BLaER1 treated with 17β-estradiol and CSF1 and Interleukin-3, amounts not matched to agents 10 nM and 100 nM (cell line): ENCODE measurements around the gene G6PD.
A peak's percentile ranks its signal among the peaks of the same experiment; 100 is the strongest.

ENCODE experiments used
- H3K27ac ChIP-seq, 11 experiments: shearing (Covaris generic); formaldehyde crosslinking; 2 replicates each; pipeline ENCODE4 v1.8.1; 2022
- H3K27me3 ChIP-seq, 11 experiments: shearing (Covaris generic); formaldehyde crosslinking; 2 replicates each; pipeline ENCODE4 v1.8.1; 2022
- H3K36me3 ChIP-seq, 11 experiments: shearing (Covaris generic); formaldehyde crosslinking; 2 replicates each; pipeline ENCODE4 v1.8.1; 2022
- H3K4me1 ChIP-seq, 10 experiments: shearing (Covaris generic); formaldehyde crosslinking; 2 replicates each; pipeline ENCODE4 v1.8.1; 2022
- H3K4me2 ChIP-seq, 11 experiments: shearing (Covaris generic); formaldehyde crosslinking; 2 replicates each; pipeline ENCODE4 v1.8.1; 2022
- H3K4me3 ChIP-seq, 10 experiments: shearing (Covaris generic); formaldehyde crosslinking; 2 replicates each; pipeline ENCODE4 v1.8.1; 2022
- H3K9ac ChIP-seq, 11 experiments: shearing (Covaris generic); formaldehyde crosslinking; 2 replicates each; pipeline ENCODE4 v1.8.1; 2022
- H3K9me3 ChIP-seq, 11 experiments: shearing (Covaris generic); formaldehyde crosslinking; replicated peaks in 1 of 11; 2 replicates each; pipeline ENCODE4 v1.8.1; 2022
- H4K20me1 ChIP-seq, 11 experiments: shearing (Covaris generic); formaldehyde crosslinking; 2 replicates each; pipeline ENCODE4 v1.8.1; 2022
- Cebpa-rat ChIP-seq, 11 experiments: shearing (Covaris generic); IDR thresholded peaks; 2 replicates each; pipeline ENCODE4 v1.8.1; 2022

G6PD gene

DNA sequence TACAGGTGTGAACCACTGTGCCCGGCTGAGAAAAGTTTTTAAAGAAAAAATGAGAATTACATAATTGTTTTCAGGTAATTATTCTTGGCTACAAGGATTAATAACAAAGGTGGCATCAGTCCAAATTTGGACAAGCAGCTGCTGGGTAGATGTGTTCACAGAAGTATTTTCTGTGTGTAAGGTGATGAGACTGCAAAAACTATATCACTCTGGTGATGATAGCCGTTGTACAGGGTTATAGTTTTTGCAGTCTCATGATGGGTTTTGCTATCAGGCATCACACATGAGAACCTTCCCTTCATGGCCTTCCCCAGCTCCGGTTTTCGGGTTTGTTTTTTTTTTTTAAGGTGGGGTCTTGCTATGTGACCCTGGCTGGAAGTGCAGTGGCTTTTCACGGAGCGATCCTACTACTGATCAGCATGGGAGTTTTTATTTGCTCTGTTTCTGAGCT is 51.1 kb downstream of the G6PD start:
- Histone ChIP-seq H3K4me2 (no peak overlapping the region), H3K27ac (no peak overlapping the region)

DNA sequence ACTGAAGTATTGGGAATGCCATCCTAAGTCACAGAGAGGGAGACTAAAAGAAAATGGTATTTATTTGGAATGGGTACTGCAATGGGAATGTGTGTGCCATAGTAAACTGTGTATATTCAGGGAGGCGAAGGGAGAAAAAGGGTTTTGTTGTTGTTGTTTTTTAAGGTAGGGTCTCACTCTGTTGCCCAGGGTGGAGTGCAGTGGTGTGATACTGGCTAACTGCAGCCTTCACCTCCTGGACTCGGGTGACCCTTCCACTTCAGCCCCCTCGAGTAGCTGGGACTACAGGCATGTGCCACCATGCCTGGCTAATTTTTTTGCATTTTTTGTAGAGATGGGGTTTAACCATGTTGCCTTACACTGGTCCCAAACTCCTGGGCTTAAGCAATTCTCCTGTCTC is 51.9 kb downstream of the G6PD start:
- H3K4me2 ChIP-seq, result no peak overlapping the region
- H3K9me3 ChIP-seq, result peaks cover 0 to 19% (median 6%) of the 10 kb centered on the region in 11 experiments; a peak in 6 of 22 replicates
- H3K27me3 ChIP-seq, result peaks cover 44 to 81% (median 65%) of the 10 kb centered on the region in 11 experiments
- no peak overlapping the region for H3K27ac ChIP-seq
- peaks cover 0 to 11% (median 8%) of the 10 kb centered on the region in 10 experiments; a peak in 16 of 20 replicates for H3K4me1 ChIP-seq
- 0 out of 22 replicates have a peak, but pooled peaks cover 0 to 5% (median 0%) of the 10 kb centered on the region in 11 experiments for H4K20me1 ChIP-seq
- no peak overlapping the region for H3K9ac ChIP-seq
- no peak for TF ChIP-seq Cebpa-rat (IDR thresholded peaks at IDR 0.05)
- H3K36me3 ChIP-seq, result no peaks in the 10 kb centered on the region
- no peak overlapping the region for H3K4me3 ChIP-seq

More for the DNA sequence above, 51.1 kb downstream of the G6PD start:
- Histone ChIP-seq H3K27me3 (peaks cover 49 to 88% (median 73%) of the 10 kb centered on the region in 11 experiments), H4K20me1 (0 out of 22 replicates have a peak, but pooled peaks cover 0 to 5% (median 0%) of the 10 kb centered on the region in 11 experiments), H3K9me3 (peaks cover 0 to 11% (median 0%) of the 10 kb centered on the region in 11 experiments; a peak in 1 of 22 replicates), H3K36me3 (no peaks in the 10 kb centered on the region), H3K4me3 (no peak overlapping the region), H3K4me1 (peaks cover 0 to 9% (median 6%) of the 10 kb centered on the region in 10 experiments; a peak in 11 of 20 replicates), H3K9ac (no peak overlapping the region)
- no peak for TF ChIP-seq Cebpa-rat (IDR thresholded peaks at IDR 0.05)

DNA sequence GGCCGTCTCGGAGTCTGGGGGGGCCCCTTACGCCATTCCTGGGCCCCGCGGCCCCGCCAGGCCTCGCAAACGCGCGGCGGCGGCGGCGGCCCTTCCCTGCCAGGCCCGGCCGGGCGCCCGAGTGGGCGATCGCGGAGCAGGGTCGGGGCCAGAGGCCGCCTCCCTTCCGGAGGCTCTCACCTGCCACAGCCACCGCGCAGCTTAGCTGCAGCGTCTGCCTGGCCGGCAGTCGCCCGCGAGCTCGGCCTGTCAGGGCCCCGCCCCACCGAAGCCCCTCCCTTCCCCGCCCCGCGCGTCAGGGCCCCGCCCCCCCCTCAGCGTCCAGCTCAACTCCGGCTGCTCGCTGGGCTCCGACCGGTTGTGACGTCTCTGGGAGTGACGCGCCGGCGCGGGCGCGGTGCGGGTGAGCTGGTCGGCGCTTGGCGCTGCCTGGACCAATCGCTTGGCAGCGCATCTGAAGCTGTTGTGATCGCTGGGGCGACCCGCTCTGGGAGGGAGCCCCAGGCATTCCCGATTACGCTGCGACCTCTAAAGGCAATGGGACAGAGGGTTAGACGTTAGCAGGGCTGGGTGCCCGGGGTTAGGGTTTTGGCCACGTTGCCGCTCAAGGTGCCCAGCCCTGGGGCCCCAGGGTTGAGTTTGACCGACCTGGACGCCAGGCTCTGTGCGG is 56.1 kb downstream of the G6PD start, which contains the start of gene SLC10A3:
Gene SLC10A3 (minus strand): TSS at position 216 of the 670 bp plus-strand sequence. CDS start 1,689 bp downstream, outside the sequence.
- peaks cover 0 to 21% (median under 1%) of the 10 kb centered on the region in 11 experiments; a peak in 5 of 22 replicates for H4K20me1 ChIP-seq
- peak within 1 kb of the TSS; percentile 70 to 81 (median 74) for H3K4me3 ChIP-seq
- no peak for TF ChIP-seq Cebpa-rat (IDR thresholded peaks at IDR 0.05)
- peaks cover 20 to 39% (median 31%) of the 10 kb centered on the region in 10 experiments; a peak in 19 of 20 replicates for H3K4me1 ChIP-seq
- peaks cover 18 to 44% (median 29%) of the 10 kb centered on the region in 11 experiments for H3K27me3 ChIP-seq
- H3K36me3 ChIP-seq, result peaks cover 0 to 11% (median 0%) of the 10 kb centered on the region in 11 experiments; a peak in 4 of 22 replicates
- peak within 1 kb of the TSS; percentile 74 to 85 (median 77) for H3K27ac ChIP-seq
- H3K9ac ChIP-seq, result peak within 1 kb of the TSS; percentile 76 to 88 (median 84)
- H3K4me2 ChIP-seq, result peak within 1 kb of the TSS; percentile 77 to 89 (median 84)
- H3K9me3 ChIP-seq, result peaks cover 0 to 56% (median 31%) of the 10 kb centered on the region in 11 experiments; a peak in 15 of 22 replicates

DNA sequence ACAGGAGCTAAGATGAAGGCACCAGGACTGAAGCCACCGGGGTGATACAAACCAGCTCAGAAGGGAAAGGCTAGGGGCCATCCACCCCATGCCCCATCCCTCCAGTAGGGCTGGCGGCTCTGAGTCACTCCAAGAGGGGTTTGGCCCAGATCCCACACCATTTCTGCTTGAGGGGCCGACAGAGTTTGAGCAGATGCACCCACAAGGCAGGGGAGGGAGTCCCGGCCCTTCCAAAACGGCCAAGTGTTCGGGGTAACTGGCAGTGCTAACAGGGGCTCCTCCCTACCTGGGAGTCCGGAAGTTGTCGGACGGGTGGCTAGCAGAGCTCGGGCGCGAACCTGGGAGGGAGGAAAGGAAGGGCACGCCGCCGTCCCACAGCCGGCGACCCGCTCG is 56.6 kb downstream of the G6PD start:
- Histone ChIP-seq H4K20me1 (peaks cover 0 to 21% (median 6%) of the 10 kb centered on the region in 11 experiments; a peak in 8 of 22 replicates), H3K27me3 (peaks cover 13 to 41% (median 29%) of the 10 kb centered on the region in 11 experiments), H3K4me3 (peak overlapping the region; percentile 70 to 81 (median 74)), H3K4me2 (peak overlapping the region; percentile 77 to 89 (median 84)), H3K9me3 (peaks cover 0 to 58% (median 31%) of the 10 kb centered on the region in 11 experiments; a peak in 15 of 22 replicates), H3K9ac (peak overlapping the region; percentile 76 to 88 (median 84)), H3K4me1 (peaks cover 25 to 44% (median 36%) of the 10 kb centered on the region in 10 experiments), H3K27ac (peak overlapping the region; percentile 74 to 85 (median 77)), H3K36me3 (peaks cover 0 to 15% (median 5%) of the 10 kb centered on the region in 11 experiments; a peak in 12 of 22 replicates)
- no peak for TF ChIP-seq Cebpa-rat (IDR thresholded peaks at IDR 0.05)

DNA sequence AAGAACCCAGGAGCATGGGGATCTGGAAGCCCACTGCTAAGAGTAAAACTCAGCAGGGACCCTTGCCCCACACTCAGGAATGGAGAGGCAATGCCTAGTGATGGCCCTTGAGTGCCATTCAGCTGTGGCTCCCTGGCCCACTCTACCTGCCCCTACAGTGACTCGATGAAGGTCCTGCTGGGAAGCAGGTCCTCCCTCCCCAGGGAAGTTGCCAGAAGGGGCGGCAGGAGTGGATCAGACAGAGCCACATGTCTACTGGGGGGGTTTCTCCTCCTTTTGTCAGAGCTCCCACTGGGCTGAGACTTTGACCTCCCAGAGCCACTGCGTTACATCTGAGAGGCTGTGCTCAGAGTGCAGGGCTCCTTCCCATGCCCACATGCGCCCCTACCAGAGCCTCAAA is 57.5 kb downstream of the G6PD start:
- no peak for TF ChIP-seq Cebpa-rat (IDR thresholded peaks at IDR 0.05)
- H3K9me3 ChIP-seq, result peaks cover 0 to 58% (median 31%) of the 10 kb centered on the region in 11 experiments; a peak in 15 of 22 replicates
- H3K4me3 ChIP-seq, result peak overlapping the region in 8 of 10 experiments; percentile 70 to 81 (median 74); a peak in 13 of 20 replicates
- H3K27me3 ChIP-seq, result peaks cover 13 to 40% (median 26%) of the 10 kb centered on the region in 11 experiments; a peak in 20 of 22 replicates
- peak overlapping the region; percentile 77 to 89 (median 84) for H3K4me2 ChIP-seq
- peaks cover 0 to 24% (median 11%) of the 10 kb centered on the region in 11 experiments; a peak in 14 of 22 replicates for H3K36me3 ChIP-seq
- peaks cover 0 to 27% (median 9%) of the 10 kb centered on the region in 11 experiments; a peak in 9 of 22 replicates for H4K20me1 ChIP-seq
- H3K4me1 ChIP-seq, result peaks cover 33 to 52% (median 45%) of the 10 kb centered on the region in 10 experiments
- H3K27ac ChIP-seq, result no peak overlapping the region; a peak in 1 of 22 replicates
- H3K9ac ChIP-seq, result peak overlapping the region in 10 of 11 experiments; percentile 79 to 88 (median 84); a peak in 17 of 22 replicates

DNA sequence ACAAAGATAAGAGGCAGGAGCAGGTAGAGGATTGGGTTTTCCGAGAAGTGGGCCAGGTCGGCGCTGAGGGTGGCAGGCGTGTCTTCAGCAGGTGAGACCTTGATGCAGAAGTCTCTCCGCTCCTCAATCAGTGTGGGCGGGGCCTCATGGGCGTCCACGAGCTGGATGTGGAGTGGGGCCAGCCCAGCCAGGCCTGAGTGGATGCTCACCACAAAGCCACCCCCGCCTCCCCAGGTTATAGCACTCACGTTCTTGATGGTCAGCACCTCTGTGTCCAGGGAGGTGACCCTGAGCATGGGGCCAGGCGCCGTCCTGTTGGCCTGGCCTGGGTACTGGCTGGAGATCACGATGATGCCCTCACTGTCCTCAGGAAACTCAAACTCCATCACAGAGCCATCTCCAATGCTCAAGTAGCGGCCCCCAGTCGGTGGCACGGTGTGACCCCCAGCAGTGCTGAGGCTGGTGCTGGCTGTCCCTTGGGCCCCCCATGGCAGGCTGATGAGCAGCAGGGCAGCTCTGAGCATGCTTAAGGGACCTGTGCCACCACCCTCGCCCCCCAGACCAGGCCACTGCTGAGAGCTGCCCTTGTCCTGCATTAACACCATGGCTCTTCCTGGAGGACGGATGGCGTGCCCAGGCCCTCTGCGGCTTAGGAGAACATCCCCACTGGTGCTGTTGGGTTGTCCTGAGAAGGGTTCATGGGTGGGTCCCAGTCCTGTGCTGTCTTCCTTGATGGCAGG is 58.1 kb downstream of the G6PD start:
- Histone ChIP-seq H3K9me3 (peaks cover 0 to 58% (median 31%) of the 10 kb centered on the region in 11 experiments; a peak in 15 of 22 replicates), H3K27ac (no peak overlapping the region), H3K4me2 (peak overlapping the region in 10 of 11 experiments; percentile 77 to 89 (median 82); a peak in 17 of 22 replicates)

DNA sequence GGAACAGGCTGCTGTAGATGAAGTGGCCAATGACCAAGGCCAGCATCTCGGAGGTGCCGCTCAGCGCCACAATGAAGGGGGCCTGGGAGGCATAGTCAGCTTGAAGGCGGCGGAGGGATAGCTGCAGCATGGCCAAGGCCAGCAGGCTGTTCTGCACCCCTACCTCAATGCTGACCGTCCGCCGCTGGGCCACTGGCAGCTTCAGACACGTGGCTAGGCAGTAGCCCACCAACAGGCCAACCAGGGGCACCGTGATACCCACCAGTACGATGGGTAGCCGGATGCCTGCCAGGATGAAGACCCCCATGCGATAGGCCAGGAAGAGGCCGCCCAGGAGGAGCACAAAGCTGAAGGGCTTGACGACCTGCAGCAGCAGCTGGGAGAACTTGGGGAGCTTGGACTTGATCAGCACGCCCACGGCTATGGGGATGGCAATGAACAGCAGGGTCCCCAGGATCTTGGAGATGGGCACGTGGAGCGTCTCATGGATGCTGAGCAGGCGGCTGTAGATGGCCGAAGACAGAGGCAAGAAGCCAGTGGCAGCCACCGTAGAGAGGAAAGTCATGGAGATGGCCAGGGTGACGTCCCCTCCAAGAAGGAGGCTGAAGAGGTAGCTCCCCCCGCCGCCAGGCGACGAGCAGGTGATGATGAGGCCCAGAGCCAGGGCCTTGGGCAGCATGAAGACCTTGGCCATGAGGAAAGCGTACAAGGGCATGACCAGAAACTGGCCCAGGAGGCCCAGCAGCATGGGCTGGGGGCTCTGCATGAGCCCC is 58.9 kb downstream of the G6PD start:
- Histone ChIP-seq H3K36me3 (peaks cover 0 to 31% (median 16%) of the 10 kb centered on the region in 11 experiments; a peak in 14 of 22 replicates), H3K4me3 (peak overlapping the region in 2 of 10 experiments; percentile 80 to 81; a peak in 2 of 20 replicates), H3K9me3 (peaks cover 0 to 58% (median 31%) of the 10 kb centered on the region in 11 experiments; a peak in 15 of 22 replicates), H3K27me3 (peaks cover 16 to 41% (median 34%) of the 10 kb centered on the region in 11 experiments; a peak in 21 of 22 replicates), H3K27ac (peak overlapping the region in 2 of 11 experiments; percentile 62 to 86; a peak in 6 of 22 replicates), H4K20me1 (peaks cover 0 to 41% (median 14%) of the 10 kb centered on the region in 11 experiments; a peak in 11 of 22 replicates), H3K9ac (peak overlapping the region in 4 of 11 experiments; percentile 84 to 91 (median 87); a peak in 4 of 22 replicates), H3K4me1 (peaks cover 48 to 67% (median 60%) of the 10 kb centered on the region in 10 experiments), H3K4me2 (peak overlapping the region; percentile 63 to 89 (median 76); a peak in 20 of 22 replicates)
- no peak for TF ChIP-seq Cebpa-rat (IDR thresholded peaks at IDR 0.05)

More for the DNA sequence above, 58.1 kb downstream of the G6PD start:
- Histone ChIP-seq H3K4me1 (peaks cover 40 to 59% (median 52%) of the 10 kb centered on the region in 10 experiments), H3K36me3 (peaks cover 0 to 30% (median 16%) of the 10 kb centered on the region in 11 experiments; a peak in 14 of 22 replicates), H3K9ac (peak overlapping the region in 2 of 11 experiments; percentile 84 to 86; a peak in 1 of 22 replicates), H3K4me3 (peak overlapping the region in 1 of 10 experiments; percentile 75; a peak in 1 of 20 replicates), H3K27me3 (peaks cover 15 to 41% (median 30%) of the 10 kb centered on the region in 11 experiments; a peak in 19 of 22 replicates), H4K20me1 (peaks cover 0 to 33% (median 11%) of the 10 kb centered on the region in 11 experiments; a peak in 11 of 22 replicates)
- no peak for TF ChIP-seq Cebpa-rat (IDR thresholded peaks at IDR 0.05)
